Measurements from ENCODE around the gene KLRG1. TPM values are rescaled to one million over a fixed set of nuclear protein-coding genes. Genes with fewer than 3 reads are reported as not detected.

KLRG1 gene
- total and polyA plus RNA-seq, 2 of the 8 experiments (the other 6 are each of a cell fraction or from before 2014, with no cell fraction given), result 7.9 to 12.8 TPM

GRCh38 chr12:9034095-9034494, 44.7 kb downstream of the KLRG1 start:
- Histone ChIP-seq H2BK120ac (replicated peaks; ENCODE audit: low read depth, low read length) (no peak overlapping the region), H3K18ac (ENCODE audit: extremely low read depth, low read length) (no peak overlapping the region), H4K8ac (ENCODE audit: extremely low read depth, insufficient read depth, low read length) (no peak overlapping the region), H2BK5ac (ENCODE audit: low read depth, low read length) (no peak overlapping the region), H3K4me1 (replicated peaks in 1 of 4; ENCODE audit: control insufficient read depth in 3 of 4, insufficient read depth in 4 of 4, low read length in 3 of 4) (no peaks in the 10 kb centered on the region), H3K79me1 (ENCODE audit: low read depth, low read length) (no peaks in the 10 kb centered on the region), H3K36me3 (ENCODE audit: control insufficient read depth in 2 of 4, insufficient read depth in 4 of 4, low read length in 3 of 4) (no peaks in the 10 kb centered on the region), H3K23me2 (ENCODE audit: low read depth, low read length) (no peaks in the 10 kb centered on the region), H3K4me2 (ENCODE audit: insufficient read depth in 1 of 2, low read depth in 2 of 2, low read length in 2 of 2) (no peak overlapping the region), H2BK15ac (ENCODE audit: low read length) (no peak overlapping the region), H3K27ac (ENCODE audit: low read depth, low read length) (no peak overlapping the region), H3K14ac (ENCODE audit: insufficient read length) (no peak overlapping the region), H3K9me3 (ENCODE audit: insufficient read depth in 2 of 2, low read depth in 1 of 2, low read length in 1 of 2) (no peaks in the 10 kb centered on the region), H2AK5ac (ENCODE audit: low read depth, low read length) (no peak overlapping the region), H3K4ac (replicated peaks; ENCODE audit: insufficient read length, low read depth, low read length) (no peak overlapping the region), H2BK12ac (ENCODE audit: low read depth, low read length) (no peak overlapping the region), H3K4me3 (ENCODE audit: extremely low read depth in 1 of 4, insufficient read depth in 2 of 4, low read depth in 3 of 4, low read length in 4 of 4) (no peak overlapping the region), H3K27me3 (replicated peaks in 1 of 4; ENCODE audit: control insufficient read depth in 3 of 4, extremely low read depth in 1 of 4, insufficient read depth in 3 of 4, low read length in 3 of 4) (no peaks in the 10 kb centered on the region), H2AFZ (ENCODE audit: low read length) (no peak overlapping the region), H3K23ac (ENCODE audit: insufficient read length) (no peak overlapping the region), H3K56ac (replicated peaks; ENCODE audit: insufficient read length, low read depth, low read length) (no peak overlapping the region), H4K5ac (ENCODE audit: insufficient read length, low read depth, low read length) (no peak overlapping the region), H3K79me2 (ENCODE audit: control insufficient read depth in 1 of 2, insufficient read depth in 2 of 2, low read length in 2 of 2) (no peaks in the 10 kb centered on the region), H4K20me1 (replicated peaks in 1 of 2; ENCODE audit: control insufficient read depth in 1 of 2, insufficient read depth in 2 of 2, low read length in 2 of 2) (no peaks in the 10 kb centered on the region), H3K9ac (replicated peaks in 1 of 4; ENCODE audit: extremely low read depth in 1 of 4, low read depth in 3 of 4, low read length in 3 of 4) (no peak overlapping the region), H2BK20ac (ENCODE audit: low read length) (no peak overlapping the region), H4K91ac (replicated peaks; ENCODE audit: insufficient read length, low read length) (no peak overlapping the region)
- FAIRE-seq (no peak), DNase-seq (ENCODE audit: low read depth in 1 of 2, low spot score in 2 of 2) (no peak)
- WGBS, 2 experiments (ENCODE audit: extremely low coverage in 1 of 2, insufficient coverage in 1 of 2, insufficient read length in 1 of 2, insufficient replicate concordance in 2 of 2, low coverage in 1 of 2, low lambda C conversion rate in 2 of 2, missing lambda C conversion rate in 1 of 2), result 92% methylated on average over 6 of the region's 6 CpGs; no CpG with 5 or more reads in 1 of the 2 experiments
- ChIA-PET POLR2A (ENCODE audit: partially characterized antibody) (no interaction called here), CTCF (ENCODE audit: partially characterized antibody) (interaction anchor here (1.0 to 9.7 kb wide), 5 partner anchors 13 to 489 kb away, joined by 3 to 119 read pairs (median 8); partner anchors contain the start of gene M6PR)
- TF ChIP-seq SAP30 (IDR thresholded peaks at IDR 0.05; ENCODE audit: insufficient read depth, insufficient replicate concordance, low read length) (no peak), SUZ12 (IDR thresholded peaks at IDR 0.05; ENCODE audit: low read length) (no peak), RBBP5 (IDR thresholded peaks at IDR 0.05; ENCODE audit: borderline replicate concordance, low read depth, low read length) (no peak), JUND (IDR thresholded peaks at IDR 0.05; ENCODE audit: low read length) (no peak), POU5F1 (IDR thresholded peaks at IDR 0.05; ENCODE audit: low read depth, low read length) (no peak), POLR2AphosphoS5 (IDR thresholded peaks at IDR 0.05; ENCODE audit: low read depth, low read length) (no peak), MAX (IDR thresholded peaks at IDR 0.05) (no peak), SP2 (IDR thresholded peaks at IDR 0.05; ENCODE audit: low read length) (no peak), PHF8 (conservative IDR thresholded peaks at IDR 0.05; ENCODE audit: low read depth, low read length) (no peak), SP1 (IDR thresholded peaks at IDR 0.05; ENCODE audit: low read depth, low read length) (no peak), ATF2 (IDR thresholded peaks at IDR 0.05; ENCODE audit: low read length) (no peak), EP300 (IDR thresholded peaks at IDR 0.05; ENCODE audit: borderline replicate concordance in 1 of 2, low read depth in 2 of 2, low read length in 2 of 2) (no peak)

All from H1 (cell line).